ENCODE results near the gene IQCH. TPM values are rescaled to one million over a fixed set of nuclear protein-coding genes. Genes with fewer than 3 reads are reported as not detected.

Gene IQCH
- total RNA-seq, 1 experiment from 2014 or later: 1.1 TPM

- H3K14ac ChIP-seq (ENCODE audit: insufficient read depth, low read length): no peak overlapping the region
- no peaks in the 10 kb centered on the region for H3K79me1 ChIP-seq (ENCODE audit: insufficient read depth, low read depth, low read length, poor library complexity, severe bottlenecking)
- peaks cover 1% of the 10 kb centered on the region for H3K4me1 ChIP-seq (ENCODE audit: insufficient read depth, low read length)
- H3K23ac ChIP-seq (ENCODE audit: insufficient read length, low read depth, low read length): no peak overlapping the region
- no peaks in the 10 kb centered on the region for H3K79me2 ChIP-seq (ENCODE audit: insufficient read depth, low read length)
- Mint-ChIP-seq H3K9me3 (no peaks in the 10 kb centered on the region), H3K27ac (no peak overlapping the region), H3K4me1 (peaks cover 7 to 8% of the 10 kb centered on the region in 2 experiments), H3K27me3 (ENCODE audit: low read depth) (no peaks in the 10 kb centered on the region), H3K4me3 (no peak overlapping the region), H3K36me3 (ENCODE audit: insufficient read depth in 1 of 3, low read depth in 3 of 3) (no peaks in the 10 kb centered on the region)
- no peaks in the 10 kb centered on the region for H3K9me3 ChIP-seq (ENCODE audit: control insufficient read depth, low read depth, low read length)
- H3K23me2 ChIP-seq (ENCODE audit: insufficient read length, low read depth, low read length, poor library complexity, severe bottlenecking): no peaks in the 10 kb centered on the region
- no CpG with 5 or more reads among the region's 11 CpGs for WGBS (ENCODE audit: extremely low coverage, insufficient read length, low lambda C conversion rate)
- DNase-seq: no peak
- no peak overlapping the region for H2BK20ac ChIP-seq (ENCODE audit: low read depth, low read length, poor library complexity, severe bottlenecking)
- no peak overlapping the region for H3K56ac ChIP-seq (ENCODE audit: insufficient read length, low read depth, low read length)
- H2BK12ac ChIP-seq (ENCODE audit: insufficient read length, low read depth, low read length): no peak overlapping the region
- no peak for TF ChIP-seq CTCF (conservative IDR thresholded peaks at IDR 0.05)
- no peak overlapping the region for H3K4me2 ChIP-seq (ENCODE audit: insufficient read depth, insufficient read length, low read length)
- H4K5ac ChIP-seq (ENCODE audit: insufficient read length, low read depth, low read length): no peak overlapping the region
- no peak overlapping the region for H2AK5ac ChIP-seq (ENCODE audit: insufficient read length, low read length)
- no peak overlapping the region for H2BK5ac ChIP-seq (ENCODE audit: insufficient read length, low read length)
- H2BK120ac ChIP-seq (ENCODE audit: low read depth, low read length, poor library complexity, severe bottlenecking): no peak overlapping the region
- no peak overlapping the region for H2BK15ac ChIP-seq (ENCODE audit: low read depth, low read length)
- H3T11ph ChIP-seq (ENCODE audit: low read length): no peak overlapping the region
- H3K27ac ChIP-seq (ENCODE audit: insufficient read length, low read depth, low read length): no peak overlapping the region
- no peak overlapping the region for H3K18ac ChIP-seq (ENCODE audit: insufficient read length, low read depth, low read length)
- no peak overlapping the region for H4K91ac ChIP-seq (ENCODE audit: insufficient read length, low read depth, low read length)
- H3K4ac ChIP-seq (ENCODE audit: low read depth, low read length): no peak overlapping the region
- no peak overlapping the region for H3K9ac ChIP-seq (ENCODE audit: extremely low read depth, insufficient read length, low read length)
- no peak overlapping the region for H4K8ac ChIP-seq (replicated peaks; ENCODE audit: insufficient read length, low read depth, low read length)
- no peaks in the 10 kb centered on the region for H4K20me1 ChIP-seq (ENCODE audit: control insufficient read depth, insufficient read depth, insufficient read length)
- H2AFZ ChIP-seq (ENCODE audit: low read length): no peak overlapping the region
- no peaks in the 10 kb centered on the region for H3K27me3 ChIP-seq (ENCODE audit: insufficient read depth, low read length)
These were observed 252.5 kb downstream of the IQCH start for GRCh38 chr15:67506775-67507747.

Measured in H9 (cell line).